Mucosa of descending colon (tissue), 3 donors: ENCODE measurements around the gene KIZ. TPM values are rescaled to one million over a fixed set of nuclear protein-coding genes. Genes with fewer than 3 reads are reported as not detected.

Source experiments
- ATAC-seq: fragments of 200-7000 bp; cut with Tn5 transposase; one replicate; pipeline ENCODE4 v1.9.1; 2020; ENCODE audit warnings: mild to moderate bottlenecking, moderate library complexity
- DNase-seq, 3 donors: peaks; one replicate each; pipeline ENCODE4 v3.0.0-alpha.2; 2020
- H3K36me3 ChIP-seq: fragments of 200-600 bp; one replicate; pipeline ENCODE4 v1.8.0; 2021; ENCODE audit warnings: low read depth, mild to moderate bottlenecking
- H3K4me1 ChIP-seq: fragments of 200-600 bp; one replicate; pipeline ENCODE4 v1.8.0; 2021; ENCODE audit warnings: low read depth, mild to moderate bottlenecking
- H3K4me3 ChIP-seq: fragments of 200-600 bp; one replicate; pipeline ENCODE4 v1.8.0; 2021; ENCODE audit warnings: mild to moderate bottlenecking
- H3K9me3 ChIP-seq: fragments of 200-600 bp; one replicate; pipeline ENCODE4 v1.8.0; 2021; ENCODE audit warnings: mild to moderate bottlenecking
- intact Hi-C, 2 donors: fragments of 100-400 bp; cut with DNase I in 1 of 2; cut with micrococcal nuclease in 1 of 2; formaldehyde crosslinking; loops; one replicate each; pipeline versions ENCODE4 v1.11.0 to v1.11.1; 2022; cut with DNase I, micrococcal nuclease
- total RNA-seq, 3 donors: library from RNA; stranded (reverse); fragmentation: NEBNext Ultra II Directional in 2 of 3; extraction: Animal tissue kit (Norgen Biotek cat#: 25700) in 2 of 3; gene quantifications; one replicate each; pipeline versions ENCODE4 v1.2.1 to v1.2.4, GENCODE V29; 2021 to 2023
- TF ChIP-seq, protein P1 (sequence below): fragments of 200-600 bp; IDR thresholded peaks from one replicate; pipeline ENCODE4 v1.8.0; 2022; ENCODE audit warnings: antibody characterized with exemption, mild to moderate bottlenecking
- donor health status: DM: no; HTN: no; CAD: no; lungs with moderate emphysema.
- donor health status: DM: no; HTN: no; CAD: no.
- donor health status: DM: no; HTN: yes; CAD: no.

Gene KIZ
- total RNA-seq, 3 donors from 2014 or later = 9.4 to 114 (median 14.2) TPM

DNA sequence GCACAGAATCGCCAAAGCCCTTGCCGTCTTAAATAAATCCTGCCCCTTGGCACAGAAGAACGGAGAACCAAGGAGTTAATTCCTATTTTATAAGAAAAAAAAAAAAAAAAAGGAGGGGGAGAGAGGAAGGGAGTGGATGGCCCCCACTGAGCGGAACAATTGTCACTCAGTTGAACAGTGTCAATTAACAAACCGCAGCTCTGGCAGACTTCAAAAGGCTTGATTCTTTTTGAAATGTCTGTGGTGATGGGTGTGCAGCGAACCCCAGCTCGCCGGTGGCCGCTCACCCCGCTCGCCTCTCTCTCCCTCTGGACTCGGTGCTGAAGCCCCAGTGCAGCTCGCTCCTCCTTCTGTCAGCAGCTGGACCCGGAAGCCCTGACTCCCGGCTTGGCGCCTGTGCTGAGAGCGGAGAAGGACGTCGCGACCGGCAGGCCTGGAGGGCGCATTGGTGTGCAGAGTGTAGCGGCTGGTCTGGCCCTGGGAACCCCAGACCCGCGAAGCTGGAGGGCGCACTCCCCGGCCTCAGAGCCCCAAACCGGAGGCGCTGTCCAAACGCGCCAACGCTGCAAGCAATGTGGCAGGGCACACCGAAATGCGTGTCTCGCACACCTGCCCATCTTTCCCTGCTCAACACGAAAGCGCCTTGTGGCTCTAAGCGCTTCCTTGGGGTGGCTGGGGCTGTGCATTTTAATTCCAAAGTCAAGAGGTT is 23.1 kb upstream of the KIZ start:
- DNase-seq (peak; percentile 54 to 71 (median 66)), ATAC-seq (peak; percentile 70)
- peaks cover 31% of the 10 kb centered on the region for H3K4me1 ChIP-seq
- intact Hi-C loops = no loop called here
- no peak overlapping the region for H3K4me3 ChIP-seq
- TF ChIP-seq, protein P1, sequence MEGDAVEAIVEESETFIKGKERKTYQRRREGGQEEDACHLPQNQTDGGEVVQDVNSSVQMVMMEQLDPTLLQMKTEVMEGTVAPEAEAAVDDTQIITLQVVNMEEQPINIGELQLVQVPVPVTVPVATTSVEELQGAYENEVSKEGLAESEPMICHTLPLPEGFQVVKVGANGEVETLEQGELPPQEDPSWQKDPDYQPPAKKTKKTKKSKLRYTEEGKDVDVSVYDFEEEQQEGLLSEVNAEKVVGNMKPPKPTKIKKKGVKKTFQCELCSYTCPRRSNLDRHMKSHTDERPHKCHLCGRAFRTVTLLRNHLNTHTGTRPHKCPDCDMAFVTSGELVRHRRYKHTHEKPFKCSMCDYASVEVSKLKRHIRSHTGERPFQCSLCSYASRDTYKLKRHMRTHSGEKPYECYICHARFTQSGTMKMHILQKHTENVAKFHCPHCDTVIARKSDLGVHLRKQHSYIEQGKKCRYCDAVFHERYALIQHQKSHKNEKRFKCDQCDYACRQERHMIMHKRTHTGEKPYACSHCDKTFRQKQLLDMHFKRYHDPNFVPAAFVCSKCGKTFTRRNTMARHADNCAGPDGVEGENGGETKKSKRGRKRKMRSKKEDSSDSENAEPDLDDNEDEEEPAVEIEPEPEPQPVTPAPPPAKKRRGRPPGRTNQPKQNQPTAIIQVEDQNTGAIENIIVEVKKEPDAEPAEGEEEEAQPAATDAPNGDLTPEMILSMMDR = no peak
- H3K9me3 ChIP-seq = no peaks in the 10 kb centered on the region
- no peaks in the 10 kb centered on the region for H3K36me3 ChIP-seq

DNA sequence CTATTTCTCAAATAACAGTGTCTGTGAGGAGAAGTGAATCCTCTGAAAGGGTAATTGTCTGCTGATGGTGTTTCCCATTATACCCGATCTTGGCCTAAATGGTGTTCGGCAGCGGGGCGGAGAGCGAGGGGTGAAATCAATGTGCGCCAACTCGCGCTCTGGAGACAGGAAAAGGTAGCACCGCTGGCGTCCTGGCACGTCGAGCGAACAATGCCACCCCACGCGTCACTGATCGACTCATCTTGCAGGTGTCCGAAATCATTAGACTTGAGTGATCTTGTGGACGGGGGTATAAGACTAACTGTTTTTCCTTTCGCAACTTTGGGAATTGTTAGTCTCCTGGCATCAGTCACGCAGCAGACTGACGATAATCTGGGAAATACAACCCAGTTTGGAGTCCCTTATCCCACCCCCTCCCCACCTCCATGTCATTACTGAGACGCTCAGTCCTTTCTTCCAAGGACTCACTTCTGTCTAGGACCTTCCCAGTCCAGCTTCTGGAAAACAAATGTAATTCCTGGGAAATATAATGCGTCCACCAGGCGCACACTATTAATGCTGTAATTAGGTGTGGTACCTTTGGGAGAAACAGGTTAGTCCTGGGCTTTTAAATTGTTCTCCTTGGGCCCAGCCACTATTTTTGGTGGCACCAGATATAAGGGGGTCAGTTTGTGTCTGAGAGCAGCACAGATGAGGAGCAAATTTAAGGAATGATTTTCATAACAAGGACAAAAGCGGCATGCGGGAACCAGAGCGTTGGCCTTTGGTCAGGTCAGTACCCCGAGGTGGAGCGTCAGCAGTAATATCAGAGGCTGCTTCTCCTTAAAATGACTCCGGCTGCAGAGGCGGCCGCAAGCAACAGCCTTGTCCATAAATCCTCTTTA is 22.1 kb upstream of the KIZ start:
- Histone ChIP-seq H3K4me1 (peaks cover 31% of the 10 kb centered on the region), H3K9me3 (no peaks in the 10 kb centered on the region), H3K4me3 (no peak overlapping the region), H3K36me3 (no peaks in the 10 kb centered on the region)
- ATAC-seq (no peak), DNase-seq (no peak)
- intact Hi-C loops = no loop called here
- TF ChIP-seq, protein P1 = no peak

DNA sequence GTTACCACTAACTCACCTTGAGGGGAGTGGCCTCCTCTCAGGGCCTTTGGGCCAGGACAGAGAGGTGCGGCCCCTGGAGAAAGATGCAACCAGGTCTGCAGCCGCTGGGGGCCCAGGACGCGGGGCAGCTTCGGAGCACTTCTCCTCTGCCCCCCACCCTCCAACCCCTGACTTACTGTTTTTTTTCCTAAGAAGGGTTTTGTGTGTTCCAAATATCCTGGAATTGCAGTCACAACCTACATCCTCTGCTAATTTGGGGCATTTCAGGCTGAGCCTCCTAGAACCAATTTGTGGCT is 21.5 kb upstream of the KIZ start:
- intact Hi-C loops = no loop called here
- no peaks in the 10 kb centered on the region for H3K9me3 ChIP-seq
- no peak overlapping the region for H3K4me3 ChIP-seq
- no peak for ATAC-seq
- peaks cover 31% of the 10 kb centered on the region for H3K4me1 ChIP-seq
- no peaks in the 10 kb centered on the region for H3K36me3 ChIP-seq
- TF ChIP-seq, protein P1 = no peak
- DNase-seq = no peak

DNA sequence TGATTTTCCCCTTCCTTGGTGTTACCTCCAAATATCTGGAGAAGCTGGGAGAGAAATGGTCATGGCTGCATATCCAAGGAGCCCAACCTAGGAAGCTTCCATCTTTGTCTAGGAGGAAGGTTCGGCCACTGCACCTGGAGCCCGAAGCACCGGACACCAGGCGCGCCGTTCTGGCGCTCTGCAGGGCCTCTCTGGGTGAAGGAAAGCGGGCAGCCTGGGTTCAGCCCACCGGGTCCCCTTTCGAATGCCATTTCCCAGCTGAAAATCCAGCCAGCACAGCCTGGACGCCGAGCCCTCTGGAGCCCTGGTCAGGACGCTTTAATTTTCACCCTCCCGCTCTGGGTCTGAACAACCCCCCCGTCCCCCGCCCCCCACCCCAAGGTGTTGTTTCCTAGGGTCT is 21.0 kb upstream of the KIZ start:
- Histone ChIP-seq H3K4me1 (peaks cover 31% of the 10 kb centered on the region), H3K4me3 (no peak overlapping the region), H3K36me3 (no peaks in the 10 kb centered on the region), H3K9me3 (no peaks in the 10 kb centered on the region)
- no peak for ATAC-seq
- DNase-seq = no peak
- TF ChIP-seq, protein P1 = no peak
- intact Hi-C loops = no loop called here

GRCh38 chr20:21105429-21106170 is 20.3 kb upstream of the KIZ start:
- TF ChIP-seq, protein P1 = no peak
- DNase-seq (no peak), ATAC-seq (no peak)
- Histone ChIP-seq H3K9me3 (no peaks in the 10 kb centered on the region), H3K4me3 (no peak overlapping the region), H3K4me1 (peaks cover 25% of the 10 kb centered on the region), H3K36me3 (no peaks in the 10 kb centered on the region)
- intact Hi-C loops = no loop called here
